Esophagus muscularis mucosa (tissue), 4 donors: ENCODE measurements around the gene CLCF1. TPM values are rescaled to one million over a fixed set of nuclear protein-coding genes. Genes with fewer than 3 reads are reported as not detected.
"Not testable (repeated sequence)": the region's sequence is repeated elsewhere in the genome, so short reads cannot be mapped to it uniquely, and the experiment has no call there.

Experiments used
- DNase-seq: peaks from one replicate; pipeline ENCODE4 v3.0.0-alpha.2; 2017; ENCODE audit errors: extremely low spot score
- H3K27ac ChIP-seq, 4 donors: fragments of 200-600 bp; sonication (generic); replicated peaks in 1 of 4; 1 replicate in 3 of 4; 2 replicates in 1 of 4; pipeline ENCODE4 v1.5.1; 2016 to 2019; ENCODE audit warnings: mild to moderate bottlenecking in 1 of 4
- H3K27me3 ChIP-seq, 4 donors: fragments of 200-600 bp; sonication (generic); one replicate each; pipeline versions ENCODE4 v1.5.1 to v1.6.0; 2016 to 2019
- H3K36me3 ChIP-seq, 4 donors: fragments of 200-600 bp; sonication (generic); one replicate each; pipeline ENCODE4 v1.5.1; 2016 to 2019
- H3K4me1 ChIP-seq, 4 donors: fragments of 200-600 bp; sonication (generic); one replicate each; pipeline ENCODE4 v1.5.1; 2016 to 2019
- H3K4me3 ChIP-seq, 4 donors: fragments of 200-600 bp; sonication (generic); 1 replicate in 2 of 4; 2 replicates in 2 of 4; pipeline ENCODE4 v1.5.1; 2016 to 2019; ENCODE audit warnings: mild to moderate bottlenecking in 4 of 4, moderate library complexity in 1 of 4
- H3K9me3 ChIP-seq, 4 donors: fragments of 200-600 bp; sonication (generic); 1 replicate in 3 of 4; 2 replicates in 1 of 4; pipeline ENCODE4 v1.5.1; 2016 to 2019
- CTCF ChIP-seq, 3 experiments: fragments of 200-600 bp in 2 of 3; fragments of 450-650 bp in 1 of 3; sonication (generic) in 2 of 3; IDR thresholded peaks; one replicate each; pipeline ENCODE4 v1.5.1; 2017 to 2019; ENCODE audit warnings: antibody characterized with exemption in 3 of 3, mild to moderate bottlenecking in 2 of 3, moderate library complexity in 1 of 3
- EP300 ChIP-seq: sonication (generic); formaldehyde crosslinking; IDR thresholded peaks from one replicate; pipeline ENCODE4 v1.6.1; 2017; ENCODE audit warnings: antibody characterized with exemption
- POLR2A ChIP-seq: fragments of 450-650 bp; IDR thresholded peaks from one replicate; pipeline ENCODE4 v1.6.1; 2017; ENCODE audit warnings: antibody characterized with exemption, moderate library complexity, mild to moderate bottlenecking, low read depth
- POLR2AphosphoS5 ChIP-seq, 2 donors: sonication (generic); formaldehyde crosslinking; IDR thresholded peaks; one replicate each; pipeline ENCODE4 v1.6.1; 2017; ENCODE audit warnings: antibody characterized with exemption in 2 of 2
- WGBS: methylation state at CpG from one replicate; pipeline ENCODE4 v1.1.5; 2018; 5-methylcytosine and 5-hydroxymethylcytosine counted together
- intact Hi-C: fragments of 100-400 bp; cut with DNase I; formaldehyde crosslinking; loops from one replicate; pipeline ENCODE4 v1.15.1; 2023
- total RNA-seq, 4 donors: library from RNA; depleted of rRNA; stranded (reverse); fragments of >200 nt; gene quantifications; one replicate each; pipeline versions ENCODE4 v1.1.0 to v1.2.1, GENCODE V29; 2016

The CLCF1 gene
- total RNA-seq, 4 donors from 2014 or later: 8.3 to 28.3 (median 11.8) TPM

GRCh38 chr11:67323526-67323925 is 49.9 kb downstream of the CLCF1 start:
- H3K36me3 ChIP-seq: peaks cover 0 to 19% (median 4%) of the 10 kb centered on the region in 4 donors
- DNase-seq: no peak
- H3K9me3 ChIP-seq: no peaks in the 10 kb centered on the region
- TF ChIP-seq CTCF (IDR thresholded peaks at IDR 0.05): no peak
- TF ChIP-seq POLR2A: no peak
- no peak for TF ChIP-seq POLR2AphosphoS5 (IDR thresholded peaks at IDR 0.05)
- TF ChIP-seq EP300: no peak
- H3K4me1 ChIP-seq: peaks cover 6 to 23% (median 22%) of the 10 kb centered on the region in 4 donors
- no peaks in the 10 kb centered on the region for H3K27me3 ChIP-seq
- H3K4me3 ChIP-seq: no peak overlapping the region
- H3K27ac ChIP-seq: no peak overlapping the region
- intact Hi-C loops: no loop called here
- WGBS: 92% methylated on average over 6 of the region's 7 CpGs

GRCh38 chr11:67322049-67322448 is 51.3 kb downstream of the CLCF1 start:
- intact Hi-C loops: no loop called here
- TF ChIP-seq CTCF (IDR thresholded peaks at IDR 0.05): no peak
- TF ChIP-seq EP300: no peak
- TF ChIP-seq POLR2AphosphoS5 (IDR thresholded peaks at IDR 0.05): no peak
- TF ChIP-seq POLR2A: no peak
- WGBS: 96% methylated on average over 3 of the region's 3 CpGs
- no peaks in the 10 kb centered on the region for H3K9me3 ChIP-seq
- H3K27me3 ChIP-seq: no peaks in the 10 kb centered on the region
- no peak for DNase-seq
- H3K27ac ChIP-seq: no peak overlapping the region
- H3K36me3 ChIP-seq: peaks cover 0 to 18% (median 4%) of the 10 kb centered on the region in 4 donors
- peaks cover 11 to 31% (median 27%) of the 10 kb centered on the region in 4 donors for H3K4me1 ChIP-seq
- H3K4me3 ChIP-seq: no peak overlapping the region

- intact Hi-C loops: no loop called here
- no peak for DNase-seq
- 85% methylated on average over 6 of the region's 6 CpGs for WGBS
Measured at GRCh38 chr11:67321313-67321871, 52.0 kb downstream of the CLCF1 start.

GRCh38 chr11:67320691-67321090 is 52.7 kb downstream of the CLCF1 start:
- no peak for TF ChIP-seq EP300
- TF ChIP-seq CTCF (IDR thresholded peaks at IDR 0.05): no peak
- no peak for TF ChIP-seq POLR2AphosphoS5 (IDR thresholded peaks at IDR 0.05)
- no peak for TF ChIP-seq POLR2A
- Histone ChIP-seq H3K27me3 (no peaks in the 10 kb centered on the region), H3K4me3 (no peak overlapping the region), H3K4me1 (peaks cover 17 to 38% (median 32%) of the 10 kb centered on the region in 4 donors), H3K36me3 (peaks cover 0 to 18% (median 4%) of the 10 kb centered on the region in 4 donors), H3K9me3 (no peaks in the 10 kb centered on the region), H3K27ac (no peak overlapping the region)
- intact Hi-C loops: no loop called here
- 100% methylated on average over 2 of the region's 2 CpGs for WGBS
- DNase-seq: no peak

More at GRCh38 chr11:67321313-67321871, 52.0 kb downstream of the CLCF1 start:
- no peak overlapping the region for H3K27ac ChIP-seq
- H3K9me3 ChIP-seq: no peaks in the 10 kb centered on the region
- TF ChIP-seq POLR2A (no peak), CTCF (IDR thresholded peaks at IDR 0.05) (no peak), EP300 (no peak), POLR2AphosphoS5 (IDR thresholded peaks at IDR 0.05) (no peak)
- peaks cover 16 to 37% (median 31%) of the 10 kb centered on the region in 4 donors for H3K4me1 ChIP-seq
- peaks cover 0 to 18% (median 4%) of the 10 kb centered on the region in 4 donors for H3K36me3 ChIP-seq
- H3K4me3 ChIP-seq: no peak overlapping the region
- no peaks in the 10 kb centered on the region for H3K27me3 ChIP-seq

GRCh38 chr11:67320011-67320410 is 53.4 kb downstream of the CLCF1 start:
- 69% methylated on average over 3 of the region's 3 CpGs for WGBS
- Histone ChIP-seq H3K4me1 (peaks cover 17 to 38% (median 32%) of the 10 kb centered on the region in 4 donors), H3K27ac (no peak overlapping the region), H3K27me3 (no peaks in the 10 kb centered on the region), H3K9me3 (no peaks in the 10 kb centered on the region), H3K36me3 (peaks cover 0 to 18% (median 4%) of the 10 kb centered on the region in 4 donors), H3K4me3 (no peak overlapping the region)
- DNase-seq: no peak
- TF ChIP-seq CTCF (IDR thresholded peaks at IDR 0.05) (no peak), POLR2A (no peak), EP300 (no peak), POLR2AphosphoS5 (IDR thresholded peaks at IDR 0.05) (no peak)
- intact Hi-C loops: no loop called here

- not testable (repeated sequence) for H3K27ac ChIP-seq, H3K9me3 ChIP-seq, H3K27me3 ChIP-seq, DNase-seq
- intact Hi-C loops: loop anchor here (5.0 kb wide), 1 partner anchor 237 kb away; no protein-coding TSS in a partner anchor
- Histone ChIP-seq H3K36me3 (peaks cover 0 to 18% (median 4%) of the 10 kb centered on the region in 4 donors), H3K4me3 (peak overlapping the region; percentile 73 to 94 (median 81)), H3K4me1 (peaks cover 17 to 38% (median 32%) of the 10 kb centered on the region in 4 donors)
- 86% methylated on average over 12 of the region's 12 CpGs for WGBS
Measured at GRCh38 chr11:67318876-67319275, 54.5 kb downstream of the CLCF1 start.
